ENCODE results near the gene RFX3. TPM values are rescaled to one million over a fixed set of nuclear protein-coding genes. Genes with fewer than 3 reads are reported as not detected.
A peak's percentile ranks its signal among the peaks of the same experiment; 100 is the strongest.
"Not testable (repeated sequence)": the region's sequence is repeated elsewhere in the genome, so short reads cannot be mapped to it uniquely, and the experiment has no call there.

The RFX3 gene
- total RNA-seq, 1 donor from 2014 or later = 15.1 TPM

DNA sequence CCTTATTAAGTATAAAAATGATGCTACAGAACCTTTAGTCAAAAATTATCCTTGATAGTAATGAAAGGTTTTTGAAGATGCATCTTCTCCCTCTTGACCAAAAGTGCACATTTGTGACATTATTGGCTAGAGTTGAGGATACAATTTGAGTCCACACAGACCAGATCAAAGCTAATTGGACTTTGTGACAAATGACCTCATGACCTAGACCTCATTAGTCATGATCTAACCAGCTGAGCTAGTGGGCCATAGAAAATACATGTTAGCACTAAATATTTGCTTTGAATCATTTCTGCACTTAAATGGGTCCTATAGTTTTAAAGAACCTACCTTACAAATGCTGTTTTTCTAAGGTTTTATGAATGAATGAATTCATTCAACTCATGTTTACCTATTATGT lies 182.1 kb downstream of the RFX3 start:
- no peak for DNase-seq

- DNase-seq = no peak
Observed at GRCh38 chr9:3342159-3342777, 183.5 kb downstream of the RFX3 start.

DNA sequence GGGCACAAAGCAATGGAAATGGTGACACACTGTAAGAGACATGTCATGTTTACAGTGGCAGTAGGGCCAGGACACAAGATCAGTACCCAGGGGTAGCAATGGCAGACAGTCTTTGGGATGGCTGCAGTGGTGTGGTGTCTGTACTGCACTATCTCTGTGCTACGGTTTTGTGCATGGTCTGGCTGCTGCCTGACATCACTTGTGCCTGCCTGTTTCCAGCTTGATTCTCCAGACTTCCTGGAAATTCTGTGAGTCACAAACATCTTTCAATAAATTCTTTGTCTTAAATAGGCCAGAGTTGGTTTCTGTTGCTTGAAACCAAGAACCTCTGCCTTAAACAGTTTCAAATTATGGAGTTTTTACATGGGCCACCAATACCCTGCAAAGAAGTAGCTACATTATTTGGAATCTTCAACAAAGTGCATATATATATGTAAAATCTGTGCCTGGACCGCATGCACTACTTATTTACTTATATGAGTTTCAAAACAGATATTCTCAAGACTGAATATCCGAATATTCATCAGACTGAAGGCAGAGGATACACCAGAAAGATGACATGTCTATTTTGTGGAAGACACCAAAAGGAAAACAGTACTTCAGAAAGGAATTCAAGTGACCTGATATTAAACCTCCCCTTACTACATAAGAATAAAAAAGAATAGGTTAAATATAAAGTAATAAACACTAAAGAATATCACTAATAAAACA lies 188.1 kb downstream of the RFX3 start:
- peak; percentile 22 for DNase-seq

GRCh38 chr9:3336951-3337350 lies 188.8 kb downstream of the RFX3 start:
- DNase-seq = no peak

DNA sequence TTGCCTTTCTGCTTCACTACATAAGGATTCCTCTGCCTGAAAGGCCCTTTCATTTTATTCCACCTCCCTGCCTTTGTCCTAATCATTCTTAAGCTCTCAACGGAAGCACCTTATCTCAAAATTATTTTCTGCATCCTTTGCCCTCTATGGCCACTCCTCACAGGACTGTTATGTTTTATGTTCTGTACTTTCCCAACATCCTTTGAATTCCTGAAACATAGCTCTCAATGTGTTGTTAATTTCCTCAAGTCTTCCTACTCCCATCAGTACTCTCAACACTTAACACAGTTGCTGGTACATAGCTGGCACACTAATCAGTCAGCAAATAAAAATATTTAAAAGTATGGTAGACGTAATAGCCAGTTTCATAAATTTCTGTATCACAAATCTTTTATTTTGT lies 193.0 kb downstream of the RFX3 start:
- peak; percentile 4 for DNase-seq

DNA sequence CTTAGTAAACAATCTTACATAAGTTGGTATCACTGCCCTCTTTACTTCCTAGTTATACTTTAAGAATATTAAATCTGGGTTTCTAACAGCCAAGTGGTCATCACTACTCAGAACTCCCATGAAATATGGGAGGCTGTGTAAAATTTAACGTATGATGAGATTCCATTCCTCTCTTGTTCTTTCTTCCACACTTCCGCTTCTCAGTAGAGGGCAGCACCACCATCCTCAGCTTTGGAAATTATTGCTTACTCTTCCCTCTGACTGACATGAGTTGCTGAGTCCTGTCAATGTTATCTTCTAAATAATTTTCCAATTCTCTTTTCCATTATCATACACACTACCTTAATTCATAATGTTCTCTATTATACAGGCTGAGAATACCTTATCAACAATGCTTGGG lies 194.0 kb downstream of the RFX3 start:
- DNase-seq = no peak

DNA sequence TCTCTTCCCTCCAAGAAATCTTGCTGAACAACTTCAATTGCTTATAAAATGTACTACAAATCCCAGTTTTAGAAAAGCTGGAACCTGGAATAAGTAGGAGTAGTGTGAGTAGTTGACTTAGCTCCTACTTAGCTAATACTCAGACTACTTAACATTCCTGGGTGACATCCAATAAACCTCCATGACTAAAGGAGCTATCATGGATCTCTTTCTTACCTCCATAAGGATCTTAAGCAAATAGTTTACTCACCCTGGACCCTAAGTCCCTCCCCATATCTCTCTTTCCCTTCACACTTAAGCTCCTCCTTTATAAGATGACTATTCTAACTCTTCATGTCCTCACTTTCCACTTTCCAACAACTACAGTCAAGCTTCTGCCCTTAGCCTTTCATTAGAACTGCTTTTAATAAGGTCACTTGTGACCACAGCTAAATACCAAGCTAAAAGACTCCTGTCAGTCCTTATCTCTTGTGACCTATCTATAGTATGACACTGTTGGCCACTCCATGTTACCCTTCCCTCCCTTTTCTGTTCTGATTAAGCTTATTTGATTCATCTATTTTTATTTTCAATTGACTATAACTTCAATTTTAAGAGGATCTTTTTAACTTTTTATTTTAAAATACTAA lies 194.9 kb downstream of the RFX3 start:
- DNase-seq = no peak

- no peak for DNase-seq
Observed at GRCh38 chr9:3329361-3329760, 196.4 kb downstream of the RFX3 start.

DNA sequence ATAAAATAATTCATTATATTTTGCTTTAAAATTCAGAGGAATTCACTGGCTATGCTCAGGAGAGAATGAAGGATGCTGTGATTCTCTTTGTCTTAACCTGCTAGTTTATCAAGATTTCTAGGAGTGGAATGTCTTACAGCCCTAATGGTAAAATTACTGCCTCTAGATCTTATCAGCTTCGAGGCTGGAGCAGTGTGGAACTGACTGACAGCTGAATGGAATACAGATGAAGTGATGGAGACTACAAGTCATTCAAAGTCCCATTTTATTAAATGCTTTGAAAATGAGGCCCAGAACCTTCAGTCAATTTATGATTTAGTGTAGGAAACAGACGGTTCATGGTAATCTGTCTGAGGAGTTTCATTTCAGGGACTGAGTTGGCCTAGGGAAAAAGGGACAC lies 202.1 kb downstream of the RFX3 start:
- no peak for DNase-seq

DNA sequence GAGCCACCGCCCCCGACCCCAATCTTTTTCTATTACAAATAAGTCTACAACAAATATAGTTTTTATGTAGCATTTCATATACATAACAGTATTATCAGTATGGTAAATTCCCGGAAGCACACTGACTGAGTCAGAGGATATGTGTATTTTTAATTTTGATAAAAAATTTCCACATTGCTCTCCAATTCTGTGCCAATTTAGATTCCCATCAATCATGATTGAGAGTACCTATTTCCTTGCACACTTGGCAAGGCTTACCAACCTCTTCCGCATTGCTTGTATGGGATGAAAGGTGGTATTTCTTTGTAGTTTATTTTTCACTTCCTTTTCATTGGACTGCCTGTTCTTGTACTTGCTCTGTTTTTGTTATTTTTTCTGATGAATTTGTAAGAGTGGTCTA lies 204.6 kb downstream of the RFX3 start:
- DNase-seq = no peak

DNA sequence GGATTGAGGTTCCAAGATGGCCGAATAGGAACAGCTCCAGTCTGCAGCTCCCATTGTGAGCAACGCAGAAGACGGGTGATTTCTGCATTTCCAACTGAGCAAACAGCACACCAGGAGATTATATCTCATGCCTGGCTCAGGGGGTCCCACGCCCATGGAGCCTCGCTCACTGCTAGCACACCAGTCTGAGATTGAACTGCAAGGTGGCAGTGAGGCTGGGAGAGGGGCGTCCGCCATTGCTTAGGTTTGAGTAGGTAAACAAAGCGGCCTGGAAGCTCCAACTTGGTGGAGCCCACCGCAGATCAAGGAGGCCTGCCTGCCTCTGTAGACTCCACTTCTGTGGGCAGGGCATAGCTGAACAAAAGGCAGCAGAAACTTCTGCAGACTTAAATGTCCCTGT lies 213.2 kb downstream of the RFX3 start:
- DNase-seq = not testable (repeated sequence)

DNA sequence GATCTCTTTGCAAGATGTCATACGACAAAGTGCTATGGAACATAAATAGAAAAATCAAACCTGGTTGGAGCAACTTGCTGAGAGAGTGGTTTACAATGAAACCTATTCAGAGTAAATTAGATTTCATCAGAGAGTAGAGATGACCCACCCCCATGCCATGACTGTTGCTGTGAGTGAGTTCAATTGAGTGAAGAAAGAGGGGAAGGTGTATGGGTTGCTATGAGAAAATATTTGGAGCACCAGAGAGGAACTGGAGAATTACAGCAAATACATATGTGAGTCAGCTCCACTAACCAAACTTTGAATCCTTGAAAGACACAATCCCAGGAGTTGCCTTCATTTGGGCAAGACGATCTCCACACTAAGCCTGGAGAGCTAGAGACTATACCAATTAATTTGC lies 217.2 kb downstream of the RFX3 start:
- DNase-seq = no peak

- not testable (repeated sequence) for DNase-seq
Observed at GRCh38 chr9:3304388-3304787, 221.4 kb downstream of the RFX3 start.

DNA sequence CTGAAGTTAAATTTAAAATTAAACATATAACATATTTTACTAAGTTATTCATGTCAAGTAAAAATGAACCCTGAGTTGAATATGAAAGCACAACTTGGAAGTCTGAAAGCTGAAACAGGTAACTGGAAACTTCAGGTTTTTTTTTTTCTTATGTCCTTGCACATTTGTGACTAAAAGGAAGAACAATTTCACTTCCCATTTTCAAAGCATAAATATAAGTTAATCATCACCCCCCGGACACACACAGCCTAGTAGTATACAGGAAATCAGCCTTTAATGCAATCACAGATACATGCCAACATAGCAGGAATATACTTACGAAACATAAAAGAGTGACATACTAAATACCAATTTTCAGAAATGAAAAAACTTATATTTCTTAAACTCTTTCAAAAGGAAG lies 225.9 kb downstream of the RFX3 start:
- no peak for DNase-seq

- no peak for DNase-seq
Observed at GRCh38 chr9:3296536-3296935, 229.3 kb downstream of the RFX3 start.

GRCh38 chr9:3292311-3292710 lies 233.5 kb downstream of the RFX3 start:
- DNase-seq = no peak

DNA sequence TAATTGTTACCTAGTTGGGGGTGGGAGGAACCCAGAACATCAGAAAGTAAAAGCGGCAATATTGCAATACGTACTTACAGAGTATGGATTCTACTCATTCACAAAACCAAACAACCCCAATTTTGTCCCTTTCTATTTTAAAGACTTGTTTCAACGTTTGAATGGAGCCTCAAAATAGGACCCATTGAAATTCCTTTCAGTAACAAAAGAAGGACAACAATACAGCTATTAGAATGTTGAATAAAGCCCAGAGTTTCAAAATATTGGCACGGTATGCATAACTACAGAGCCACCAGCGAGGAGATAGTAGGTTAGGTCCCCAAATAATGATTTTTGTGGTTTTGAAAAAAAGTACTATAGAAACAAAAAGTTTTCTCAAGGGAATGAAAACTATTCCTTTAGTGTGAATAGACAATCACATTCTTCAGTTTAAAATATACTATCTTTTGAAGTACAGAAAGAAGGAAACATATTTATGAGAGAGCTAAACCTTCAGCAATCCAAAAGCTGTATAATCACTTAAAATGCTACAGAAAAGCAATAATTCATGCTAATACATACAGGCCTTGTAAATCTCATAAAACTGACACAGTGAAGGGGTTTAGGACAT lies 235.5 kb downstream of the RFX3 start:
- DNase-seq = no peak

DNA sequence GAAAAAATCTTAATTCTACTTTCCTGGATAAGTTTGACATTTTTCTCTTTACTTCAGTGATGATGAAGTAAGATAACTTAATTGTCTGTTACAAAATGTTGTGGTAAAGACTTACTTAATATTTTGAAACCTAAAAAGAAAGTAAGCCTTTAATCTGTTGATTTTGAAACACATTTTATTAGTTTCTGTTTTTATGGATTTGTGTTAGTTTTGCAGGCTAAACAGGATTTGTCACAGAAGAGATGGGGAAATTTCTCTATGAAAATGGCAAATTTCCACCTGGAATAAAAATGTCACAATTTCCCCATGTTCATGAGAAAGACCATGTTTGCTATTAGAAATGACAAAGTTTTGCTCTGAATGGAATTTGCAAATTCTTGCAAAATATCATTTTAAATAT lies 237.1 kb downstream of the RFX3 start:
- no peak for DNase-seq

- DNase-seq = no peak
Observed at GRCh38 chr9:3285365-3286161, 240.2 kb downstream of the RFX3 start.

DNA sequence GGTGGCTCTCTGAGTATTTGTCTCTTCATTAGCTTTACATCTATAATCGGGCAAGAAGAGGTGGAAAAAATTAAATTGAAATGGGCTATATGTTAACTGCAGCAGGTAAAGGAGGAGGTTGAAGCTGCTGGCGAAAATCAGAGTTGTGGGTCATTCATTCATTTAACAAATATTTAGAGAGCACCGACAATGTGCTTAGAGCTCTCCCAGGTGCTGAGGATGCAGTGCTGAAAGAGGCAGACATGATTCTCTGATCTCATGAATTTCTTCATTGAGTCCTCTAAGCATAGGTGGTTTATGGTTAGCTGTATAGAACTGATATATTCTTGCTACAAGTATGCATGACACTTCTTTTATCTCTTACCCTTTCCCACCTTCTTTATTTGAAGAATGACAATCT lies 243.4 kb downstream of the RFX3 start:
- DNase-seq = no peak

GRCh38 chr9:3281399-3281798 lies 244.4 kb downstream of the RFX3 start:
- no peak for DNase-seq

- DNase-seq = no peak
Observed at GRCh38 chr9:3277200-3277599, 248.6 kb downstream of the RFX3 start.

DNA sequence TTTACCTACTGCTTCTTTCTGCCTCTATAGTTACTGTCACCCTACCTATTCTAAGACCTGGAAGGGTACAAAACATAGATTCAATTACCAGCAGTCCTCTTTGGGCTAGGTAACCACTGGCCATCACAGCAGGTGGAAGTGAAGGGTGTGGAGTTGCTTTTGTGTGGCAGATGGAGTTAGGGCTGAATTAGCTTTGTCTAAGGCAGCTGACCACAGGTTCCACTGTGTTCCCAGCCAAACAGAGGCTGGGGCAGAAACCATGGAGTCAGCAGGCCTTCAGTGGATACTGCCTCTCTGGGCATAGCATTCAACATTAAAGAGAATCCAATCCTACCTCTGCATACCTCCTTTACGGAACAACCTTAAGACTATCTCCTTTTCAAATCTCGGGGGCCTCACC lies 254.2 kb downstream of the RFX3 start:
- no peak for DNase-seq
